H4 (cell line): Measurements from ENCODE around the gene EHBP1. TPM values are rescaled to one million over a fixed set of nuclear protein-coding genes. Genes with fewer than 3 reads are reported as not detected.
"Not testable (repeated sequence)": the region's sequence is repeated elsewhere in the genome, so short reads cannot be mapped to it uniquely, and the experiment has no call there.

Experiments used
- DNase-seq: peaks from one replicate; pipeline ENCODE4 v3.0.0-alpha.2; 2015; ENCODE audit warnings: low spot score
- total RNA-seq: library from RNA; depleted of rRNA; stranded (reverse); fragments of >200 nt; shearing (Covaris generic); gene quantifications from 2 replicates; pipeline ENCODE4 v1.2.3, GENCODE V29; 2014

The EHBP1 gene
- total RNA-seq, 1 experiment from 2014 or later, result 13.9 TPM

GRCh38 chr2:63019686-63020085 lies 314.2 kb downstream of the EHBP1 start:
- not testable (repeated sequence) for DNase-seq

- DNase-seq, result peak; percentile 23
Measured at GRCh38 chr2:63023444-63023843, 317.9 kb downstream of the EHBP1 start.

GRCh38 chr2:63027220-63027619 lies 321.7 kb downstream of the EHBP1 start:
- no peak for DNase-seq

GRCh38 chr2:63029058-63029457 lies 323.5 kb downstream of the EHBP1 start:
- DNase-seq, result no peak

- DNase-seq, result no peak
Measured at GRCh38 chr2:63034526-63034925, 329.0 kb downstream of the EHBP1 start.

GRCh38 chr2:63035169-63035568 lies 329.7 kb downstream of the EHBP1 start:
- DNase-seq, result no peak

- DNase-seq, result no peak
Measured at GRCh38 chr2:63035660-63036059, 330.1 kb downstream of the EHBP1 start.

- no peak for DNase-seq
Measured at GRCh38 chr2:63038034-63038433, 332.5 kb downstream of the EHBP1 start.

GRCh38 chr2:63040586-63040985 lies 335.1 kb downstream of the EHBP1 start:
- DNase-seq, result no peak

GRCh38 chr2:63041592-63041991 lies 336.1 kb downstream of the EHBP1 start:
- DNase-seq, result no peak

- DNase-seq, result no peak
Measured at GRCh38 chr2:63044362-63045327, 339.1 kb downstream of the EHBP1 start.

GRCh38 chr2:63046552-63046951 lies 341.0 kb downstream of the EHBP1 start:
- DNase-seq, result no peak

- no peak for DNase-seq
Measured at GRCh38 chr2:63046961-63047320, 341.4 kb downstream of the EHBP1 start.

GRCh38 chr2:63047321-63048279 lies 342.1 kb downstream of the EHBP1 start:
- no peak for DNase-seq

GRCh38 chr2:63048367-63049171 lies 343.1 kb downstream of the EHBP1 start:
- no peak for DNase-seq

GRCh38 chr2:63049211-63049969 lies 343.9 kb downstream of the EHBP1 start:
- no peak for DNase-seq

- no peak for DNase-seq
Measured at GRCh38 chr2:63049970-63050333, 344.4 kb downstream of the EHBP1 start.

- DNase-seq, result peak; percentile 42
Measured at GRCh38 chr2:63050334-63051041, 345.0 kb downstream of the EHBP1 start, which contains the start of gene OTX1. Gene OTX1, plus strand, starts transcription at chr2:63050830. Its CDS starts 2,161 bp downstream, at chr2:63052991.

GRCh38 chr2:63051042-63051794 lies 345.7 kb downstream of the EHBP1 start:
- no peak for DNase-seq
